Right lobe of liver (tissue), 4 donors: Measurements from ENCODE around the gene ZNF778.

Experiments
- CTCF ChIP-seq, 4 donors: fragments of 200-600 bp in 3 of 4; fragments of 450-650 bp in 1 of 4; IDR thresholded peaks; one replicate each; pipeline versions ENCODE4 v1.5.1 to v1.8.0; 2016 to 2022; ENCODE audit warnings: antibody characterized with exemption in 4 of 4, mild to moderate bottlenecking in 2 of 4
- POLR2A ChIP-seq: fragments of 450-650 bp; IDR thresholded peaks from one replicate; pipeline ENCODE4 v1.6.1; 2017; ENCODE audit warnings: antibody characterized with exemption, mild to moderate bottlenecking
- donor health status: DM: no; HTN: no; CAD: no.
- donor health status: DM: no; HTN: no; CAD: no.
- donor health status: DM: no; HTN: yes; CAD: no.

- TF ChIP-seq POLR2A = no peak
- TF ChIP-seq CTCF (IDR thresholded peaks at IDR 0.05) = no peak
These were observed 65.0 kb downstream of the ZNF778 start for GRCh38 chr16:89282523-89282922.
